ENCODE results near the gene PKN1. TPM values are rescaled to one million over a fixed set of nuclear protein-coding genes. Genes with fewer than 3 reads are reported as not detected.

The PKN1 gene
- total RNA-seq, 1 experiment from 2014 or later, result 205 TPM

GRCh38 chr19:14414926-14415690, 18.0 kb upstream of the PKN1 start:
- Histone ChIP-seq H3K4me3 (ENCODE audit: low read depth in 2 of 2, low read length in 2 of 2) (no peak overlapping the region), H3K36me3 (ENCODE audit: control insufficient read depth, insufficient read depth, low read length) (peaks cover 3% of the 10 kb centered on the region)
- POLR2A ChIA-PET, result interaction anchor here (0.6 to 0.7 kb wide), 2 partner anchors 105 to 142 kb away, joined by 5 to 6 read pairs; no protein-coding TSS in a partner anchor

GRCh38 chr19:14416817-14417231, 16.3 kb upstream of the PKN1 start:
- ATAC-seq (no peak), DNase-seq (ENCODE audit: low read depth, low spot score) (no peak)
- no peaks in the 10 kb centered on the region for H3K27me3 ChIP-seq (ENCODE audit: control insufficient read depth, insufficient read depth, low read length)
- peak overlapping the region; percentile 76 to 85 for H3K4me3 ChIP-seq (ENCODE audit: low read depth in 2 of 2, low read length in 2 of 2)
- H3K4me1 ChIP-seq (ENCODE audit: control insufficient read depth, insufficient read depth, low read length), result peaks cover 20% of the 10 kb centered on the region
- TF ChIP-seq TCF7L2 (IDR thresholded peaks at IDR 0.05; ENCODE audit: low read depth, low read length) (no peak), POLR2AphosphoS5 (IDR thresholded peaks at IDR 0.05; ENCODE audit: low read depth, low read length) (no peak), SIN3A (IDR thresholded peaks at IDR 0.05; ENCODE audit: borderline replicate concordance, insufficient read depth, low read depth, low read length) (no peak), CTCF (IDR thresholded peaks at IDR 0.05) (no peak), REST (IDR thresholded peaks at IDR 0.05; ENCODE audit: insufficient read depth in 1 of 2, low read depth in 2 of 2, low read length in 1 of 2) (no peak)
- in situ Hi-C loops (cut with HindIII; ENCODE audit: low pct_unique_long_range_greater_than_20kb, low sequenced_read_pairs), result no loop called here
- H3K27ac ChIP-seq (ENCODE audit: low read length), result peak overlapping the region; percentile 86
- no peaks in the 10 kb centered on the region for H3K9me3 ChIP-seq (ENCODE audit: control insufficient read depth, insufficient read depth, low read depth, low read length)
- BruUV-seq (replicated peaks), result no TSS peak
- intact Hi-C loops (cut with micrococcal nuclease; ENCODE audit: unreplicated experiment), result no loop called here
- ChIA-PET POLR2A (no interaction called here), CTCF (no interaction called here)
- peaks cover 2% of the 10 kb centered on the region; the same call in 1 of the 2 replicates for H3K36me3 ChIP-seq (ENCODE audit: control insufficient read depth, insufficient read depth, low read length)

More at GRCh38 chr19:14414926-14415690, 18.0 kb upstream of the PKN1 start:
- Histone ChIP-seq H3K27me3 (ENCODE audit: control insufficient read depth, insufficient read depth, low read length) (no peaks in the 10 kb centered on the region), H3K4me1 (ENCODE audit: control insufficient read depth, insufficient read depth, low read length) (peaks cover 20% of the 10 kb centered on the region), H3K9me3 (ENCODE audit: control insufficient read depth, insufficient read depth, low read depth, low read length) (no peaks in the 10 kb centered on the region), H3K27ac (ENCODE audit: low read length) (no peak overlapping the region)
- TF ChIP-seq TCF7L2 (IDR thresholded peaks at IDR 0.05; ENCODE audit: low read depth, low read length) (no peak), REST (IDR thresholded peaks at IDR 0.05; ENCODE audit: insufficient read depth in 1 of 2, low read depth in 2 of 2, low read length in 1 of 2) (no peak), SIN3A (IDR thresholded peaks at IDR 0.05; ENCODE audit: borderline replicate concordance, insufficient read depth, low read depth, low read length) (no peak), CTCF (IDR thresholded peaks at IDR 0.05) (no peak), POLR2AphosphoS5 (IDR thresholded peaks at IDR 0.05; ENCODE audit: low read depth, low read length) (no peak)
- in situ Hi-C loops (cut with HindIII; ENCODE audit: low pct_unique_long_range_greater_than_20kb, low sequenced_read_pairs) (no loop called here), intact Hi-C loops (cut with micrococcal nuclease; ENCODE audit: unreplicated experiment) (no loop called here)
- CTCF ChIA-PET, result no interaction called here
- no peak for ATAC-seq
- DNase-seq (ENCODE audit: low read depth, low spot score), result no peak
- BruUV-seq (replicated peaks), result TSS peak; percentile 42
